ENCODE data around the gene SLC12A5.
A peak's percentile ranks its signal among the peaks of the same experiment; 100 is the strongest.

Gene SLC12A5

GRCh38 chr20:46007671-46008070, 21.3 kb upstream of the SLC12A5 start:
- no peak for DNase-seq

- no peak for DNase-seq
Measured at GRCh38 chr20:46009816-46010215, 19.2 kb upstream of the SLC12A5 start.

GRCh38 chr20:46010491-46011391, 18.3 kb upstream of the SLC12A5 start:
- peak; percentile 35 to 43 for DNase-seq

- no peak for DNase-seq
Measured at GRCh38 chr20:46011631-46012482, 17.2 kb upstream of the SLC12A5 start.

GRCh38 chr20:46012921-46013320, 16.1 kb upstream of the SLC12A5 start:
- DNase-seq, result no peak

GRCh38 chr20:46013322-46013828, 15.6 kb upstream of the SLC12A5 start:
- no peak for DNase-seq

- peak; percentile 56 to 70 for DNase-seq
Measured at GRCh38 chr20:46013829-46014516, 15.0 kb upstream of the SLC12A5 start.

- DNase-seq, result no peak
Measured at GRCh38 chr20:46014517-46015396, 14.3 kb upstream of the SLC12A5 start.

- no peak for DNase-seq
Measured at GRCh38 chr20:46017272-46017671, 11.7 kb upstream of the SLC12A5 start.

GRCh38 chr20:46018112-46018511, 10.9 kb upstream of the SLC12A5 start:
- no peak for DNase-seq

- DNase-seq, result no peak
Measured at GRCh38 chr20:46018611-46019010, 10.4 kb upstream of the SLC12A5 start.

GRCh38 chr20:46020555-46020954, 8.5 kb upstream of the SLC12A5 start:
- DNase-seq, result no peak

GRCh38 chr20:46021361-46022359, 7.4 kb upstream of the SLC12A5 start:
- peak in 1 of 2 experiments; percentile 42 for DNase-seq

GRCh38 chr20:46022411-46023147, 6.4 kb upstream of the SLC12A5 start:
- peak; percentile 66 to 81 for DNase-seq

GRCh38 chr20:46023148-46023484, 5.9 kb upstream of the SLC12A5 start:
- no peak for DNase-seq

GRCh38 chr20:46023999-46024398, 5.0 kb upstream of the SLC12A5 start:
- DNase-seq, result no peak

GRCh38 chr20:46025376-46025783, 3.6 kb upstream of the SLC12A5 start:
- no peak for DNase-seq

GRCh38 chr20:46027245-46027853, 1.7 kb upstream of the SLC12A5 start:
- no peak for DNase-seq

- DNase-seq, result no peak
Measured at GRCh38 chr20:46028110-46028509, 905 bp upstream of the SLC12A5 start.
